Myocyte (in vitro differentiated cells): ENCODE results near the gene SH3RF3. TPM values are rescaled to one million over a fixed set of nuclear protein-coding genes. Genes with fewer than 3 reads are reported as not detected.

Experiments
- DNase-seq: peaks from one replicate; pipeline ENCODE4 v3.0.0-alpha.2; 2012; ENCODE audit warnings: low read depth
- total RNA-seq: library from RNA; depleted of rRNA; stranded (reverse); fragments of >200 nt; gene quantifications from 2 replicates; pipeline ENCODE4 v1.2.3, GENCODE V29; 2014

Gene SH3RF3
- total RNA-seq, 1 donor from 2014 or later, result 5.3 TPM

GRCh38 chr2:109277406-109277805, 148.4 kb downstream of the SH3RF3 start:
- DNase-seq, result no peak

- no peak for DNase-seq
Measured at GRCh38 chr2:109279243-109279860, 150.3 kb downstream of the SH3RF3 start.

DNA sequence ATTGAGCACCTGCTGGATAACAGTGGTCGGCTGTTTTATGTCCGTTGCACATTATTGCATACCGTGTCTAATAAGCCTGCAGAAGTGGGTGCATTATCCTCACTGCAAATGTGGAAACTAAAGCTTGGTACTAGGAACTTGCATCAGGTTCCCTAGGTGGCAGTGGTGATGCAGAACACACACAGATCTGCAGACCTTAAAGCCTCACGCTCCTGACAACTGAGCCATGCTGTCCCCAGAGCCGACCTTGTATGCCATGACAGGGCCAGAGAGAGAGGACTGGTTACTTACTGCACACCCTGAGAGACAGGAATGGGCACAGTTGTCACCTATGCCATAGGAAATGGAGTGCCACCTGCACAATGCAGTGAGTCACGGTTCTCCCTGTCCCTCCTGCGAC, 151.8 kb downstream of the SH3RF3 start:
- DNase-seq, result no peak

DNA sequence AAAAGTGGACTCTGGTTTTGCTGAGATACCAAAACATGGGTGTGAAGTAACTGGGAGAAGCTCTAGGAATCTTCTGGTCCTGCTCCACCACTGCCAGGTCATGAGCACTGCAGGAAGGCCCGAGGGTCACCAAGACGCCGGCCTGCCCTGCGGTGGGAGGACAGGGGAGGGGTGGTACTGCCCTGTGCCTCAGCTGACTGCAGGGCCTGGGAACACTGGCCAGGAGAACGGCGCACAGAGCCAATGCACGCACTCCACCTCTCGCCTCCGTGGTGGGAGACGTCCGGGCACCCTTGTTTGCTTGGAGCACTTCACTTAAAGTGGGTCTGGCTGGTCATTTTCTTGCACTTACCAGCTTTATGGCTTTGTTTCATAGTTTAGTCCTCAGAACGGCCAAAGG, 153.4 kb downstream of the SH3RF3 start:
- DNase-seq, result no peak

- no peak for DNase-seq
Measured at GRCh38 chr2:109282865-109283264, 153.9 kb downstream of the SH3RF3 start.

DNA sequence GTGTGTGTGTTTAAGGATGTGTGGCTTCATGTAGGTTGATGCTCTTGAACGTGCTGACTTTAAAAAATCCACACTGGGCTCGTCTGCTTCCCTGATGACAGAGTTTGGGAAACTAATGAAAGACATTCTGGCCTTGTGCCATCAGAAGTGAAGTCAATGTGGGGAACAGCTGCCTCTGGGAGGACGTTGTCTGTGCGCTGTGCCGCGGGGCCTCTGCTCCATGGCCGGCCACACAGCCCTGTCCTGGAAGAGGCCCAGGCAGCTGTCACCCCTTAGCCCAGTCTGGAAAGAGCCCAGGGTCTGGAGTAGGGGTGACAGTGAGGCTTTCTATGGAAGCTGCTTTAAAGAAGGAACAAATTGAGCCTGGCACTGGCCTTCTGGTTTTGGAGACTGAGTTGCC, 155.8 kb downstream of the SH3RF3 start:
- DNase-seq, result peak; percentile 98

DNA sequence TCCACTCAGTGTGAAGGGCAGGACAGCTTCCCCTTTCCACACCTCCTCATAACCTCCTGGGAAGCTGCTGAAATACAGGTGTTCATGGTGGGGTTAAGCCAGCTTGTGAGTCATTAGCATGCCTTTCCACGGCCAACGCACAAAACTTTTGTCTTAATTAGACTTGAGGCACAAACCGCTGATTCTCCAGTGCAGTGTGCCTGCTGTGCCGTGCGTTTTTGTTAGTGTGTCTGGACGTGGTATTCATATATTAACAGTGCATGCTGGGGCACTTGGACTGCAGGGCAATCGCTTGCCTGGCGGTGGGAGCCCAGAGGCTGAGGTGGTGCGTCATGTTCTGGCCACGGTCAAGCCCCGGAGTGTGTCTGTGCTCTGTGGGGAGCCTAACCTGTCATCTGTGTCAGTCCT, 156.2 kb downstream of the SH3RF3 start:
- DNase-seq, result peak; percentile 64

- DNase-seq, result no peak
Measured at GRCh38 chr2:109287413-109287812, 158.4 kb downstream of the SH3RF3 start.

DNA sequence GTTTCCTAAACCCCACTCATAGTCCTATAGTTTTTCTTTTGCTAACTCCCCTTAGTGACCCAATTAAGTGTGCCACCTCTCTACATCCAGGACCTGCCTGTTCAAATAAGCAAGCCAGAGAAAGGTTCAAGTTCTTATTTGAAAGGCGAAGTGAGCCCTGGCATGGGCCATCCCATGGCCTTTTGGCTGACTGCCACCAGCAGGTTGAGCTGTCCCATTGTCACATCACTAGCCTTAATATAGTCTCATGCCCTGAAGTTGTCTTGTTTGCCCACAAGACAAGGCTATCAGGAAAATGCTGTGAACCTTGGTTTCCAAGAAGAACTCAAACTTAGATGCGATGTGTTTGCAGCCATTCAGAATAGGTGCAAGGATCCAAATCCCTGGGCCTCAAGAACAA, 158.8 kb downstream of the SH3RF3 start:
- DNase-seq, result peak; percentile 28

- no peak for DNase-seq
Measured at GRCh38 chr2:109288544-109289368, 159.8 kb downstream of the SH3RF3 start.

DNA sequence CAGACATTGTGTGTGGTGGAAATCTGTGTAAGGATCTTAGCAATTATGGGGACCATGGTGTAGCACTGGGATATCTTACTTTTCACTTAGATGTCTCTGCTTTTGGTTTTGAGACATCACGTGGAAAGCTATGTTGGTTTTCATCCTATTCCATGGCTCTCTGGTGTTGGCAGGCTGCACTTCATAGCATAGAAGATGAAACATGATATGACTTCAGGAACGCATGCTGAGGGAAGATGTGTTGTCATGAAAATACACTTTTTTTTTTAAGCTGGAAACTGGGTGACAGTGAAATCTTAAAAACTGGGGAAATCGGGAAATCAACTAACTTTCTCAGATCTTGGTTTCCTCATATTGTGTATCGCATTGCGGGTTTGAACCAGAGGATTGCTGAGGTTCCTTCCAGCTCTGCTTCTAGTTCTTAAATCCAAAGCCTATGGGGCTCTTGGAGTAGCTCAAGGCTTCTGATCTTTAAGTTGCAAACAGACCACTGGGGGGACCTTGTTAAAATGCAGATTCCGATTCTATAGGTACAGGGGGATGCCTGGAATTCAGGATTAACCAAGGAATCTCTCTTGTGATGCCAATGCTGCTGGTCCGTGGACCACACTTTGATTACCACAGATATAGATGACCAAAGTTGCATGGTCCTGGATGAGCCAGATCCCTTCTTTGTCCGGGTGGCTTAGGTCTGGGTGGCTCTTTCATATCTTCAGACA, 160.7 kb downstream of the SH3RF3 start:
- DNase-seq, result no peak

DNA sequence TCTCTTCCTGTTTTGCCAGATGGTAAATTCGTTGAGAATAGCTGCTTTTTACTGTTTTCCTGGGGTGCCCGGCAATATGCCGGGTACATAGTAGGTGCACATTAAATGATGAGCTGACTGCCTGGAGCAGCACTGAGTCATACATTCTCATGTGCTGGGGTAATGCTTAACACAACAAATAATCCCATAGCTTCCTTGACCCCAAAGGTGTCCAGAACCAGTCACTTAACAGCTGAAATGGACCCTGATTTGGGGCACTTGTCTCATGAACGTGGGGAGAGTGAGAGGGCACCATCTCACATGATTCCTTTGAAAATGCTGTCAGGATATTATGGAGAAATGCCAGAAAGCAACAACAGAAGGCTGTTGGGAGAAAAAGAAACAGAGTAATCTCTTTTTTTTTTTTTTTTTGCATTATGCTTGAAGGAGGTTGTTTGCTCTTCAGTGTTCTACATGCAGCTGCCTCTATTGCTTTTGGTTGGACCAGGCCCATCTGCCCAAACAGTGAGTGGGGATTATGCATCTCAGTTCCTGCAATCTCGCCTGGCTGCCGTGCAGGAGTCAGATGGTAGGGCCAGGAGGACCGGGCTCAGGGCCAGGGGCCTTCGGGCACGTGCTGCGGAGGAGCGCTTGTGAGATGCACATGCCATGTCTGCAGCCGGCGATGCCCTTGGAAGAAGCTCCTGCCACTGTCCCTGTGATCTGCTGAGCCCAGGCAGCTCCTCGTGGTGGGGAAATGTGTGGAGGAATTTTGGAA, 162.1 kb downstream of the SH3RF3 start:
- DNase-seq, result peak; percentile 13

DNA sequence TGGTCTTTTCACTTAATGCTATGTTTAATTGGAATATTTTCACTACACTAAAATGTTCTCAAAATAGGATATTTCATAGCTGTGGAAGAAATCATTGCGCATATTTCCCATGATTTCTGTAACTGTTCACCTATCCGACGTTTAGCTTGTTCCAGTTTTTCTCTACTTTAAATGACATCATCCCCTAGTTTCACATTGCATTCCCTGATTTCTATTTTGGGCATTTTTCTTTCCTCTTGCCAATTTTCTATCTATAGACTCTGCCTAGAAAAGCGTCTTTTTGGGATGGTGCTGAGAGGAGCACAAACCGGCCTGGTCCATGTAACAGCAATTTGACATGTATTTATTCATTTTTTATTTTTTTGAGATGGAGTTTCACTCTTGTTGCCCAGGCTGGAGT, 163.4 kb downstream of the SH3RF3 start:
- DNase-seq, result no peak

GRCh38 chr2:109293663-109294062, 164.7 kb downstream of the SH3RF3 start:
- DNase-seq, result no peak

GRCh38 chr2:109294523-109294922, 165.5 kb downstream of the SH3RF3 start:
- no peak for DNase-seq

GRCh38 chr2:109295070-109295780, 166.2 kb downstream of the SH3RF3 start:
- no peak for DNase-seq

DNA sequence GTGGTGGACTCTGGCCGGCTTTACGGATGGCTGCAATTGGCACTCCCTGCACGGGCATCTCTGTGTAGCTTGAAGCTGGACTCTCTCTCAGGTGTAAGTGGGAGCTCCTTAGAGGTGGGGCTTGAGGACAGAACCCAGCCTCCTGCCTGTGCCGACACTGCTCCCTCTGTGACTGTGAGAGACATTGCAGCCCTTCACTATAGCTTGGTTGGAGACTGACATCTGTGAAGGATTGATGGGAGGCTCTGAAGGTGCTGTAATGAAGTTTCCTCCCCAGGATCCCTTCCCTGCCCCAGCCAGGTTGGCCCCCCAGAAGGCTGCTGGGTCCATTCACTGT, 166.7 kb downstream of the SH3RF3 start:
- DNase-seq, result no peak

GRCh38 chr2:109297566-109298490, 168.8 kb downstream of the SH3RF3 start:
- DNase-seq, result no peak

GRCh38 chr2:109298851-109299250, 169.8 kb downstream of the SH3RF3 start:
- DNase-seq, result peak; percentile 15

- no peak for DNase-seq
Measured at GRCh38 chr2:109299536-109299935, 170.5 kb downstream of the SH3RF3 start.
